GM21528 (cell line): ENCODE data around the gene HOXD11.

Experiments
- ATAC-seq: cut with Tn5 transposase; IDR thresholded peaks from one replicate; pipeline ENCODE4 v1.9.1; 2021; ENCODE audit warnings: mild to moderate bottlenecking, moderate library complexity; ENCODE audit not compliant: unreplicated experiment, low FRiP score

Gene HOXD11

GRCh38 chr2:176130147-176130956, 23.3 kb downstream of the HOXD11 start:
- no peak for ATAC-seq

DNA sequence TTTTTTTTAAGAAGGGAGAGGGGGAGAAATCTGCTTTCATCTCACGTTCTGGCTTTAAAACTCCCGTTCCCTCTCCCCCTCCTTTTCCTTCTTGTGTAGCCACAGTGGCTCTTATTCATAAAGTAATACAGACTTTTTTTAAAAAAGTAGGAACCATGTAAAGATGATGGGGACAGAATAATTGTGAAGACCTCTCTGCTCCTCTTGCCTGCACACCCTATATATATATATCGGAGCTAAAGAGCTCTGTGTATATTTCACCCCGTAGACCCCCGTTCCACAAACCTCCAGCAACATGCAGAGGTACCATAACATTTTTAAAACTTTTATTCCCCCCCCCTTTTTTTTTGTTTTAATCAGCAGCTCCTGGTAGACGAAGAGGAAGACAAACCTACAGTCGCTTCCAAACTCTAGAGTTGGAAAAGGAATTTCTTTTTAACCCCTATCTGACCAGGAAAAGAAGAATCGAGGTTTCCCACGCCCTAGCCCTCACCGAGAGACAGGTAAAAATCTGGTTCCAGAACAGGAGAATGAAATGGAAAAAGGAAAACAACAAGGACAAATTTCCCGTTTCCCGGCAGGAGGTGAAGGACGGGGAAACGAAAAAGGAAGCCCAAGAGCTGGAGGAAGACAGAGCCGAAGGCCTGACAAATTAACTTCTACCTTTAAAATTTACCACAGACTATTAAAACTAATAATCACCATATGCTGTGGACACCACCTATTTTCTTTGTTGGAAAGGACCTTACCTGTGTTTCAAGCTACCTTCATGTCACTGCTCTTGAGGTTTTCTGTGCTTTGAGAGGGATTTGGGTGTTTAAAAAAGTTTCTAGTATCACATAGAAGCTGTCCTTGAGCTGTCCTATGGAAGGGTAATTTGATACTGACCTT, 24.1 kb downstream of the HOXD11 start:
- no peak for ATAC-seq

DNA sequence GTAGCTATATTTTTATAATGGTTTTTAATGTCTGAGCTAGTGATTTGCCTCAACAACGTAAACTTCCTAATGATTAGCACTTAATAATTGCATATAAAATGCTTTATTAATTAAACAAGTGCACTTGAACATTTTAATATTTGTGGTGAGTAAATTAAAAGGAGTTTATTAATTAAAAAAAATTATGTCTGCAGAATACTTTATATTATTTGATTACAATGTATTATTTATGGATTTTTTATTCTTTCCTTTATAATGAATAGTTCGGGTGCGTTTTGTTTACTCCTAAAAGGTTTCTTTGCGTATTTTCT, 24.7 kb downstream of the HOXD11 start:
- ATAC-seq = no peak

DNA sequence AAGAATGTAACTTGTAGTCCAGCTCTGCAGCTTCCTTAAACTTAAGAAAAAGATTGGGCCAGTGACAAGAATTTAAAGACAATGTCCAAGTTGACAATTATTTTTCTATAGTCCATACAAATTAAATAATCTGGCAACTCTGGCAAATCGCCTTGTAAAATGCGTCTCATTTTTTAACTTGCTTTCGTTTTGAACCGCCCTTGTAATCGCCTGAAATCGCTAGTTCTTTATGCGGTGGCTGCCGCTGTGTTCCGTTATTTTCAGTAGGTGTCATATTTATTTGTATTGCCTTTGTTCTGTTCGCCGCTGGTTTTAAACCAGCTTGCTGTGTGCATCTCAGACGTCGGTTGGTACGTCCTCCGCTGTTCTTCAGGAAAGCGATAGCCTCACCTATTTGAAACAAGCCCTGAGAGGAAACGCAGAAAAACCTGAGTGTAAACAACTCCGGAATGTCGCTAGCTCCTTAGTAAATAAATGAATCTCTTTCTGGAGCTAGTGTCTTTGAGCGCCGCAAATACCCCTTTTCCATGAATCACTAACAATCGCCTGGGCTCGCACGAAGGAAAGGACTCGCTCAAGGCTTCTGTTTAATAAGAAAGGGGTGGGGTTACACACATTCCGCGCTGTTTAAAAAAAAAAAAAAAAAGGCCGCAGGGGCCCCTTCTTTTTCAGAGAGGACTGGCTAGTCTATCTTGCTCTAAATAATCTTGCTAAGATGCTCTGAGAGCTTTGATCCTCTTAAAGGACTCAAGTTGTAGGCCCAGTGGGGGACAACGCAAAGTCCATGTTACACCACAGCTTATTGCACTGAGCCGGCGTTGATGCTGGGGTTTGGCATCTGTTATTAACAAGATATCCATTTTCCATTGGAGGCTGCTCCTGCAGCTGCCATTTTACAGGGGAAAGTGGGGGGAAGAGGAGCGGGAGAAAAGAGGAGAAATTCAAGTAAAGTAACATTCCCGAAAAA, 25.4 kb downstream of the HOXD11 start:
- no peak for ATAC-seq

DNA sequence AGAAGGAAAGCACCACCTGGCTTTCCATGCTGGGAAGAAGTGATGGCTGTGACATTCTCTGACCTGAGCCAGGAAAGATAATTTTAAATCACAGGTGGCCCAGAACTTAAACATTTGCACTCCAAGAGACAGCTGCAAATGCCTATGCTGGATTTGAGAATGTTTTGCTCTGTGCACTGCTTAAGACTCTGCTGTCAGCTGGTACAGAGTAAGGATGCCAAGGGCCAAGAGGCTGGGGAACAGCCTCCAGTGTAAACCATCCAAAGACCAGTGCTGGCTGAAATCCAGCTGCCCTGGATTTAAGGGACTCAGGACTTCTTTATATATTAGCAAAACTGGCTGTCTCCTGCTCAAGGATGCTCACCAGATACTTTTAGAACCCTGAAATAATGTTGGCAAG, 26.3 kb downstream of the HOXD11 start:
- no peak for ATAC-seq

DNA sequence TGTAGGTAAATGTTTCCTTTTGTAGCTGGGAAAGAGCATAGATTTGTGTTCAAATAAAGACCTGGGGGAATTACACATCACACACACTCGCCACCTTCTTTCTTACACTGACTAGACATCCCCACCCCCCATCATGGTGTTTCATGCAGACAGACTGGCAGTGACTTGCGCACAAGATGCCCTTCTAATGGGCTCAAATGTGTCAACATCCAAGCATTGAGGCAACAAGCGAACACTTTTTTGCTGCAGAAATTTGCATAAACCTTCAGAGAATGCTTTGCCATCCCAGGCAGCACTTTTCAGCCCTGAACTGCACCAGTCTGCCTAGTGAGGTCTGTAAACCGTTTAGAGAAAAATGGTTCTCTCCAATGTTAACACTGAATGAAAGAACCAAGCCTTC, 27.0 kb downstream of the HOXD11 start:
- ATAC-seq = no peak

DNA sequence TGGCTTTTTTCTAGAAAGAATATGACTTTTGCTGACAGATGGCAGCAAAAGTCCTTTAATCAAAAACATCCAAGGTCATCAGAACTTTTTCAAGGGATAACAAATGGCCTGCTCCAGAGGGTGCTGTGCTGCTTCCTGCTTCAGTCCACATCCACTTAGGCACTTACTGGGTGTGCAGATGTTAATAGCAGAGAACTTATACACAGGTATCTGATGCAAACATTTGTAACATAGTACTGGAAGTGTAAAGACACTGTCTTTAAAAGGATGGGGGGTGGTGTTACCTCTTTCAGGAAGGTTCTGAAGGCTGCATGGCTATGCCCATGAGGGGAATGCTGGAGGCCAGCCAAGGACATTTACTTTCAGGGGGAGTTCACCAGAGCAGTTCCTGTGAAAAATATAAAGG, 28.0 kb downstream of the HOXD11 start:
- no peak for ATAC-seq

DNA sequence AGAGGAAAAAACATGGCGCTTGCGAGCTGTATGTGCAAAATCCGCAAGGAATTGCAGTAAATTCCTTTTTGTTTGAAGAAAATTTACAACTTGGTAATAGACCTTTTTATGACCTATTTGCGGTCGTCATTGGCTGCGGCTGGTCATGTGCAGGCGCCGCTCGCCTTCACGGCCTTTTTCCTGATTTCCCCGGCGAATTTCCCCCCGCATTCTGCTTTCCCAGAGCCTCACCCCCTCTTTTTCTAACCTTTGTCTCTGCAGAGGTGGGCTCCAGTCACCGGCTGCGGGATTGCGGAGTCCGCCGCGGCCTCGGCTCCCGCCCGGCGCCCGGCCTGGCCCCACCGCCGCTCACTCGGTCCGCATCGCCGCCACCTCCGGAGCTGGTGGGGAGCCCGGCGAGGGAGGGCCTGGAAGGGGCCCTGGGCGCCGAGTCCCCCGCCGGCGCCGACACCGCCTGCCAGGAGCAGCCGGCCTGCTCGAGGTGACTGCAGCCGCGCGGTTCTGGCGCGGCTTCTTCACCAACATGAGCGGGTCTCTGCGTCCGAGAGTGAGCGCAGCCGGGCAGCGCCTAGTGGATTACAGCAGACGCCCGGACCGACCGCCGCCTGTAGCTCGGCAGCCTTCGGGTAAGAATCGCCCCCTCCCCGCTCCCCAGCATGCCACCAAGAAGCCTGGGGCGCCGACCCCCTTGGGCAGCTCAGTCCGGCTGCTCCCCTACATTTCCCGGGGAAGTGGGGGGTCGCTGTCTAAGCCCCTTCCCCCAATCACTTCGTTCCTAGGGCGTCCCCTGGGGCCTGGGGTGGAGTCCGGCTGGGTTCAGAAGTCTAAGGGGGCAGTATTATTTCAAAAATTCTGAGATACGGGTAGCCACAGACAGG, 29.5 kb downstream of the HOXD11 start:
- ATAC-seq = no peak

DNA sequence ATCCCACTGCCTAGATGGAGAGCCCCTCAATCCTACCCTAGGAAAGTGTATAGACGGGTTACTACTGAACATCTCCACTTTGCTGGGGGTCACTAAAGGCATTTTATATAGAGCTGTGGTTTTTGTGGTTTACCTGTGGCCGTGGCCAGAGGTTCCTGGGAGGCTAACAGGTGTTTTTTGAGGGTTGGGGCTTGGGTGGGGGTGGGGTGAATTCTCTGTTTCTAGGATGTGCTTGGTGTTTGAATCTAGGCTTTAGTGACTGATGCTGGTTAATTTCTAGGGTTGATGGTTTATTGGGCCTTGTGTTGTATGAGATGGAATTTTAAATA, 30.1 kb downstream of the HOXD11 start:
- no peak for ATAC-seq

- no peak for ATAC-seq
Measured at GRCh38 chr2:176137906-176138305, 30.8 kb downstream of the HOXD11 start.

DNA sequence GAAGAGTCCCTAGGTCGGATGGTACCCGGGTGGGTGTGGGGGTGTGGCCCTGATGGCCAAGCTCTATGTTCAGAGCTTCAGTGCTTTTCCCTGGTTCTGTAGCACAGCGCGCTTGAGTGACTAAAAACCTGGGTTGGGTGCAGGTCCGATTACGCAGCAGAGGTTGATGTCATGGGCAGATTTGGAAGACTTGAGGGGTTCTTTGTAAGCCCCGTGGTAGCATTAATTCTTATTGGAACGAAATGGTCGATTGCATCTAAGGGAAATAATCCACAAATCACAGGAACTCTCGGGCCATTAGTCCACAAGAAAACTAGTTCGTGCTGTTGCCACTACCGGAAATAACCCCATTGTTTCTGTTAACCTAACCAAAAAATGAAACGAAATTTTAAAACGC, 31.4 kb downstream of the HOXD11 start:
- no peak for ATAC-seq

- ATAC-seq = no peak
Measured at GRCh38 chr2:176138923-176139660, 32.0 kb downstream of the HOXD11 start.

DNA sequence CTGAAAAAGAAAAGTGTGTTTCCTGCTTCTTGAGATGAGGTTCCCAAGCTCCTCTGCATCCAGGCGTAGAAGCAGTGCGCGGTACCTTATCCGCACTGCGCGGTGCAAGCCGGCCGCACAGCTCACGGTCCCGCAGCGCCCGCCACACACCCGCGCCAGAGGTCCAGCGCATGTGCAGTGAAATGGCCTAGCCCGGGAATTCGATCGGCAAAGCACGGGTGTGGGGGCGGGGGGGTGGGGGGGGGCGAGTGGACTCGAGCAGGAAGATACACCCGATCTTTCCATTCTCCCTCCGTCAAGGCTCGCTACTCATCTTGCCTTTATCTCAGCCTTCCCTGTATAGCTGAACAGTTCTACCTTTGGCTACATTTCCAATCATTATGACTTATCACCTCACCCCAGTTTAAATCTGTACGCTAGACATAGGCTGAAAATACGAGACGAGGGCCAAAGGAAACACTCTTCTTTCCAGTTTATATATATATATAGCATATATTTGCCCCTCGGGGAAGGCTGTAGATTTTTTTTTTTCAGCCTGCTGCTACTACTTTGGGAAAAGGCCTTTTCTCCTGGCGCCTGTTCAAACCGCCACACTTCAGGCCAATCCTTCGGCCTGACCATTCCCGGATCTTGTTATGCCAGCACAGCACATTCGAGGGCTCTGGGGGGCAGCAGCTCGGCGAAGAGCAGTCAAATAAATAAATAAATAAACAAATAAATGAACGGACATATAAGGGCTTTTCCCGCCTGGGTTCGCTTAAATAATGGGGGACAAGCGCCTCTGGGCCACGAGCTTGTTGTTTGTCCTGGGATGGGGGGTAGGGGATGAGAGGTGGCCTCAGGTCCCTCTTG, 32.8 kb downstream of the HOXD11 start:
- no peak for ATAC-seq

DNA sequence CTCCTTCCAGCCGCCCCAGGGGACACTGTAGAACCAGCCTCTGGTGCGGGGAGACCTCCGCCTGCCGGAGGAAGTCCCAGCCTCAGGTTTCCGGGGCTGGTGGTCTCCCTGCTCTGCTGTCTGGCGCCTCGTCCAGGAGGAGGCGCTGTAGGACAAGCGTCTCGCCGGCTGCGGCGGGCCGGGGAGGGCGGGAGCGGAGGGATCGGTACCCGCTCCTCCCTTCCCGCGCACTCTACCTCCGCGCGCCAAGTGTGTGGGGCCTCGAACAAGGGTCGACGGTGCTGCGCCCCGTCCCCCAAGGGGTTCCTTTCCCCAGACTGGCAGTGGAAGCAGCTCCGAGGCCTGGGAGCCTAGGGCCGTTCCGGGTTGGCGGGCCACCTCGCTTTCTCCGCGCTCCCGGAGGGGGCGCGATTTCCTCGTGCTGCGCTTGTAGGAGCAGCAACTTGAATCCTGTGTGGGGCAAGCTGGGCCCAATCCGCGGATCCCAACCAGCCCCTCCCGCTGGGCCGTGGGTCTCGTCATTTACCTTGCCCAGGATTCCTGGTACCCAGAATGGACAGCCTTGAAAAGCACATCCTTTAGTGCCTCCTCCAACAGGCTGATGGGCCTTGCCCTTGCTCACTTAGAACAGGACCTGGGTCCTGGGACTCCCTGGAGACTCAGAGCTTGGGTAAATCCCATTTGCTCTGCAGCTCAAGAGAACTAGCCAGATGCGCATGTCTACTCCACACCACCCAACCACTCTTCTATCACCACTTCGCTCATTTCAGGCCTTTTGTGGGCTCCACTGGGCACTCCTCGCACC, 33.6 kb downstream of the HOXD11 start:
- peak; percentile 95 for ATAC-seq

- ATAC-seq = no peak
Measured at GRCh38 chr2:176142281-176142680, 35.2 kb downstream of the HOXD11 start.

DNA sequence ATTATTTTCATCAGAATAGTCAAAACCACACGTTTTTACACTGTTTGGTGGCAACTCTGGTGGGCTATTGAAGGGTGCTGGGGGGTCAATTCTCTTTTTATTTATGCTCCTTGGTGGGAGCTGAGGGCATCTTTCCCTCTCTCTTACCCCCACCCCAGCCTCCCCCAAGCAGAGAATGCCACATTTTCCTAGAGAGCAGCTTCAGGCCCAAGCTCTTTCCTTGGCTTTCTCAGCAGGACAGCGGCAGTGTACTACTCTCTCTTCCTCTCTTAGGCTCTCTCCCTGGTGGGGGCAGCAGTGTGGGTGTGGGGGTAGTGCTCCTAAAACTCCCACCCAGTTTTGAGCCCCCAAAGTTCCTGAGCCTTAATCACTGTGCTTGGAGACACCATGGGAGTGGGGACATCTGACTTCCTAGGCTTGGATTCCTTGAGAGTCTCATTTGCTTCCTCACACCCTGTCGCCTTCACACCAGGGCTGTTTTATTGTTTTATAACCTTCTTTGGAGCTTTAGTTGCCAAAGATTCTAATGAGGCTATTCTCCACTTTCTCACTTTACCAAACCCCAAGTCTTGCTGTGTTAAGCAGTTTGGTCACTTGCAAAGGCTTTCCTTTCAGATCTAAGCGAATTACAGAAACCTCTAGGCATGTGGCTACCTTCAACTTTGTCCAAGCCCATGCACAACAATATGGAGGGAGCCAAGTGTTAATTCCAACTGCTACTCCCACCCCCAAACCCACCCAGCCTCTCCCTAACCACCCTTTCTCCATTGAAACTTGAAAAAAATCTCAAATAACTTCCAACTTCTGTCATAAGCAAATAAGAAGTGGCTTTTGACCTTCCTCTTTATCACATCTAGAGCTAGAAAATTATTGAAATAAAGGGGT, 38.2 kb downstream of the HOXD11 start:
- no peak for ATAC-seq

- no peak for ATAC-seq
Measured at GRCh38 chr2:176146101-176146500, 39.0 kb downstream of the HOXD11 start.
